Astrocyte (in vitro differentiated cells and primary cell): Measurements from ENCODE around the gene ATF6B.

ENCODE experiments used
- CTCF ChIP-seq: IDR thresholded peaks from 2 replicates; pipeline ENCODE4 v1.5.1; 2011; ENCODE audit warnings: low read depth, mild to moderate bottlenecking, inconsistent platforms, low read length, moderate library complexity; ENCODE audit not compliant: insufficient read depth
- EZH2 ChIP-seq: IDR thresholded peaks from 2 replicates; pipeline ENCODE4 v1.6.1; 2012; ENCODE audit warnings: mild to moderate bottlenecking, low read length, inconsistent platforms; ENCODE audit not compliant: insufficient read depth

GRCh38 chr6:32108094-32108627 lies 19.9 kb downstream of the ATF6B start:
- TF ChIP-seq CTCF (no peak), EZH2 (no peak)
